ENCODE measurements around the gene UAP1L1.
A peak's percentile ranks its signal among the peaks of the same experiment; 100 is the strongest.

UAP1L1 gene

GRCh38 chr9:137074657-137075274 is 2.6 kb upstream of the UAP1L1 start:
- peaks cover 28% of the 10 kb centered on the region for H3K36me3 Mint-ChIP-seq

GRCh38 chr9:137075275-137075775 is 2.0 kb upstream of the UAP1L1 start:
- Mint-ChIP-seq H3K4me1 (peaks cover 17% of the 10 kb centered on the region), H3K9me3 (no peaks in the 10 kb centered on the region), H3K36me3 (peaks cover 32% of the 10 kb centered on the region), H3K27ac (no peak overlapping the region), H3K4me3 (no peak overlapping the region)
- ATAC-seq (no peak), DNase-seq (ENCODE audit: low spot score in 2 of 2) (no peak)

More at GRCh38 chr9:137074657-137075274, 2.6 kb upstream of the UAP1L1 start:
- no peaks in the 10 kb centered on the region for H3K9me3 Mint-ChIP-seq
- H3K27ac Mint-ChIP-seq: no peak overlapping the region
- H3K4me3 Mint-ChIP-seq: no peak overlapping the region
- no peak for ATAC-seq
- DNase-seq (ENCODE audit: low spot score in 2 of 2): no peak
- peaks cover 17% of the 10 kb centered on the region for H3K4me1 Mint-ChIP-seq

- ATAC-seq (no peak), DNase-seq (ENCODE audit: low spot score in 2 of 2) (no peak)
- Mint-ChIP-seq H3K27ac (peak overlapping the region; percentile 37), H3K9me3 (no peaks in the 10 kb centered on the region), H3K36me3 (peaks cover 34% of the 10 kb centered on the region), H3K4me3 (peak overlapping the region; percentile 66), H3K4me1 (peaks cover 6% of the 10 kb centered on the region)
Measured at GRCh38 chr9:137076636-137077009, 694 bp upstream of the UAP1L1 start.

GRCh38 chr9:137077758-137078693 is 709 bp downstream of the UAP1L1 start:
- Mint-ChIP-seq H3K9me3 (no peaks in the 10 kb centered on the region), H3K4me3 (peak overlapping the region; percentile 66), H3K4me1 (peaks cover 4% of the 10 kb centered on the region), H3K27ac (no peak overlapping the region), H3K36me3 (peaks cover 48% of the 10 kb centered on the region)
- ATAC-seq (peak; percentile 64), DNase-seq (ENCODE audit: low spot score in 2 of 2) (peak in 1 of 2 donors; percentile 76)

- Mint-ChIP-seq H3K27ac (no peak overlapping the region), H3K9me3 (no peaks in the 10 kb centered on the region), H3K36me3 (peaks cover 56% of the 10 kb centered on the region), H3K4me1 (peaks cover 12% of the 10 kb centered on the region), H3K4me3 (peak overlapping the region; percentile 66)
- no peak for ATAC-seq
- DNase-seq (ENCODE audit: low spot score in 2 of 2): no peak
Measured at GRCh38 chr9:137078701-137079400, 1.5 kb downstream of the UAP1L1 start.

GRCh38 chr9:137079401-137079787 is 2.1 kb downstream of the UAP1L1 start:
- ATAC-seq: no peak
- H3K27ac Mint-ChIP-seq: no peak overlapping the region
- H3K4me1 Mint-ChIP-seq: peaks cover 14% of the 10 kb centered on the region
- peaks cover 58% of the 10 kb centered on the region for H3K36me3 Mint-ChIP-seq
- no peak for DNase-seq (ENCODE audit: low spot score in 2 of 2)
- peak overlapping the region; percentile 66 for H3K4me3 Mint-ChIP-seq
- no peaks in the 10 kb centered on the region for H3K9me3 Mint-ChIP-seq

GRCh38 chr9:137080260-137081122 is 3.2 kb downstream of the UAP1L1 start:
- Mint-ChIP-seq H3K36me3 (peaks cover 68% of the 10 kb centered on the region), H3K4me1 (peaks cover 22% of the 10 kb centered on the region), H3K4me3 (peak overlapping the region; percentile 66)

GRCh38 chr9:137082222-137082924 is 5.1 kb downstream of the UAP1L1 start:
- H3K4me3 Mint-ChIP-seq: no peak overlapping the region
- no peak overlapping the region for H3K27ac Mint-ChIP-seq

More at GRCh38 chr9:137080260-137081122, 3.2 kb downstream of the UAP1L1 start:
- no peak for ATAC-seq
- Mint-ChIP-seq H3K9me3 (no peaks in the 10 kb centered on the region), H3K27ac (no peak overlapping the region)
- DNase-seq (ENCODE audit: low spot score in 2 of 2): no peak

GRCh38 chr9:137082925-137083290 is 5.6 kb downstream of the UAP1L1 start:
- H3K27ac Mint-ChIP-seq: no peak overlapping the region

More at GRCh38 chr9:137082222-137082924, 5.1 kb downstream of the UAP1L1 start:
- ATAC-seq (no peak), DNase-seq (ENCODE audit: low spot score in 2 of 2) (no peak)
- Mint-ChIP-seq H3K36me3 (peaks cover 84% of the 10 kb centered on the region), H3K9me3 (no peaks in the 10 kb centered on the region), H3K4me1 (peaks cover 29% of the 10 kb centered on the region)

GRCh38 chr9:137083394-137084004 is 6.2 kb downstream of the UAP1L1 start:
- ATAC-seq: peak; percentile 14

More at GRCh38 chr9:137082925-137083290, 5.6 kb downstream of the UAP1L1 start:
- H3K4me3 Mint-ChIP-seq: no peak overlapping the region
- DNase-seq (ENCODE audit: low spot score in 2 of 2): no peak
- H3K36me3 Mint-ChIP-seq: peaks cover 89% of the 10 kb centered on the region
- H3K9me3 Mint-ChIP-seq: no peaks in the 10 kb centered on the region
- H3K4me1 Mint-ChIP-seq: peaks cover 34% of the 10 kb centered on the region
- ATAC-seq: no peak

GRCh38 chr9:137084526-137084925 is 7.2 kb downstream of the UAP1L1 start:
- Mint-ChIP-seq H3K4me1 (peaks cover 50% of the 10 kb centered on the region), H3K36me3 (peaks cover 85% of the 10 kb centered on the region), H3K27ac (no peak overlapping the region), H3K9me3 (no peaks in the 10 kb centered on the region), H3K4me3 (peak overlapping the region; percentile 92)
- ATAC-seq (no peak), DNase-seq (ENCODE audit: low spot score in 2 of 2) (no peak)

More at GRCh38 chr9:137083394-137084004, 6.2 kb downstream of the UAP1L1 start:
- peak overlapping the region; percentile 64 for H3K27ac Mint-ChIP-seq
- no peaks in the 10 kb centered on the region for H3K9me3 Mint-ChIP-seq
- DNase-seq (ENCODE audit: low spot score in 2 of 2): no peak
- peak overlapping the region; percentile 8 for H3K4me3 Mint-ChIP-seq
- peaks cover 90% of the 10 kb centered on the region for H3K36me3 Mint-ChIP-seq
- peaks cover 40% of the 10 kb centered on the region for H3K4me1 Mint-ChIP-seq

- H3K27ac Mint-ChIP-seq: peak overlapping the region; percentile 98
- H3K4me3 Mint-ChIP-seq: peak overlapping the region; percentile 92
- peak; percentile 0 for ATAC-seq
- no peaks in the 10 kb centered on the region for H3K9me3 Mint-ChIP-seq
- peaks cover 54% of the 10 kb centered on the region for H3K4me1 Mint-ChIP-seq
- H3K36me3 Mint-ChIP-seq: peaks cover 83% of the 10 kb centered on the region
- peak; percentile 43 to 79 for DNase-seq (ENCODE audit: low spot score in 2 of 2)
Measured at GRCh38 chr9:137085920-137086530, 8.7 kb downstream of the UAP1L1 start.
